Panc1 (cell line): Measurements from ENCODE around the gene TCN1. TPM values are rescaled to one million over a fixed set of nuclear protein-coding genes. Genes with fewer than 3 reads are reported as not detected.
"Not testable (repeated sequence)": the region's sequence is repeated elsewhere in the genome, so short reads cannot be mapped to it uniquely, and the experiment has no call there.

Source experiments
- ATAC-seq: fragments of 200-7000 bp; cut with Tn5 transposase; 2 replicates; pipeline ENCODE4 v1.9.1; 2020; ENCODE audit warnings: mild to moderate bottlenecking, moderate library complexity
- Bru-seq: library from RNA; stranded (reverse); fragments of 400-500 nt; gene quantifications from one replicate; lab custom pipeline; 2021; lab: Mats Ljungman, UMichigan
- BruChase-seq, 2 experiments: library from RNA; stranded (reverse); fragments of 400-500 nt; gene quantifications; one replicate each; lab custom pipeline; 2021; lab: Mats Ljungman, UMichigan
- BruUV-seq: library from RNA; stranded (reverse); fragments of 400-500 nt; replicated peaks from 2 replicates; lab custom pipeline; 2021; lab: Mats Ljungman, UMichigan
- CTCF ChIA-PET: fragments of 300-600 bp; sonication (Branson Sonifier 250); formaldehyde crosslinking; loops from one replicate; lab custom pipeline; 2022; ENCODE audit warnings: antibody characterized with exemption; lab: Charles Lee
- POLR2A ChIA-PET: fragments of 300-600 bp; sonication (Branson Sonifier 250); formaldehyde crosslinking; loops from one replicate; lab custom pipeline; 2022; ENCODE audit warnings: antibody characterized with exemption; lab: Charles Lee
- DNase-seq: peaks from one replicate; pipeline ENCODE4 v3.0.0-alpha.2; 2010; ENCODE audit warnings: low read depth, low spot score
- H3K27ac ChIP-seq: 2 replicates; pipeline ENCODE4 v1.5.1; 2011; ENCODE audit warnings: mild to moderate bottlenecking, low read length, inconsistent platforms
- H3K27me3 ChIP-seq: fragments of 200-500 bp; sonication (Bioruptor generic); 2 replicates; pipeline ENCODE4 v1.6.0; 2014; ENCODE audit warnings: low read length, inconsistent platforms; ENCODE audit not compliant: control insufficient read depth, insufficient read depth
- H3K36me3 ChIP-seq: fragments of 200-500 bp; sonication (Bioruptor generic); 2 replicates; pipeline ENCODE4 v1.5.1; 2014; ENCODE audit warnings: inconsistent platforms, mild to moderate bottlenecking, low read length, moderate library complexity; ENCODE audit not compliant: control insufficient read depth, insufficient read depth
- H3K4me1 ChIP-seq: 2 replicates; pipeline ENCODE4 v1.5.1; 2011; ENCODE audit warnings: inconsistent platforms, mild to moderate bottlenecking, low read length, moderate library complexity; ENCODE audit not compliant: control insufficient read depth, insufficient read depth
- H3K4me3 ChIP-seq, 2 experiments: 2 replicates each; pipeline ENCODE4 v1.5.1; 2011 to 2012; ENCODE audit warnings: low read depth in 2 of 2, low read length in 2 of 2, mild to moderate bottlenecking in 2 of 2, inconsistent platforms in 1 of 2, moderate library complexity in 1 of 2
- H3K9me3 ChIP-seq: fragments of 200-500 bp; sonication (Bioruptor generic); 2 replicates; pipeline ENCODE4 v1.5.1; 2014; ENCODE audit warnings: low read depth, mild to moderate bottlenecking, inconsistent platforms, low read length, moderate library complexity; ENCODE audit not compliant: control insufficient read depth, insufficient read depth
- POLR2AphosphoS5 ChIP-seq: IDR thresholded peaks from 2 replicates; pipeline ENCODE4 v1.6.1; 2012; ENCODE audit warnings: mild to moderate bottlenecking, low read depth, low read length, moderate library complexity
- SIN3A ChIP-seq: IDR thresholded peaks from 2 replicates; pipeline ENCODE4 v1.6.1; 2012; ENCODE audit warnings: low read depth, mild to moderate bottlenecking, low read length, moderate library complexity, borderline replicate concordance; ENCODE audit not compliant: insufficient read depth
- TCF7L2 ChIP-seq: IDR thresholded peaks from 2 replicates; pipeline ENCODE4 v1.6.1; 2011; ENCODE audit warnings: mild to moderate bottlenecking, low read depth, low read length, inconsistent platforms
- in situ Hi-C: cut with HindIII; loops from 2 replicates; pipeline ENCODE4 v1.10.0; 2016; ENCODE audit warnings: low sequenced_read_pairs, low pct_unique_long_range_greater_than_20kb
- intact Hi-C: fragments of 100-400 bp; cut with micrococcal nuclease; formaldehyde crosslinking; loops from one replicate; pipeline ENCODE4 v1.10.0; 2022; ENCODE audit not compliant: unreplicated experiment
- long read RNA-seq: library from polyadenylated mRNA; unstranded; transcript quantifications from one replicate; pipeline ENCODE4 v2.0.0, GENCODE V29; 2021; ENCODE audit not compliant: unreplicated experiment
- polyA plus RNA-seq: library from polyadenylated mRNA; unstranded; fragments of >200 nt; gene quantifications from one replicate; pipeline ENCODE4 v1.2.1, GENCODE V29; 2012; ENCODE audit warnings: missing spikeins; ENCODE audit not compliant: insufficient read length
- total RNA-seq: library from RNA; stranded (reverse); gene quantifications from one replicate; pipeline ENCODE4 v1.2.1, GENCODE V29; 2021; ENCODE audit not compliant: unreplicated experiment
- TF ChIP-seq, protein P1 (sequence below): fragments of 450-650 bp; IDR thresholded peaks from 2 replicates; pipeline ENCODE4 v1.5.1; 2017; ENCODE audit warnings: mild to moderate bottlenecking
- TF ChIP-seq, protein P2 (sequence below), 2 experiments: IDR thresholded peaks; 2 replicates each; pipeline ENCODE4 v1.6.1; 2011 to 2012; ENCODE audit warnings: low read depth in 2 of 2, control low read depth in 1 of 2, low read length in 1 of 2, mild to moderate bottlenecking in 1 of 2, moderate library complexity in 1 of 2; ENCODE audit not compliant: insufficient read depth in 1 of 2

The TCN1 gene, protein sequence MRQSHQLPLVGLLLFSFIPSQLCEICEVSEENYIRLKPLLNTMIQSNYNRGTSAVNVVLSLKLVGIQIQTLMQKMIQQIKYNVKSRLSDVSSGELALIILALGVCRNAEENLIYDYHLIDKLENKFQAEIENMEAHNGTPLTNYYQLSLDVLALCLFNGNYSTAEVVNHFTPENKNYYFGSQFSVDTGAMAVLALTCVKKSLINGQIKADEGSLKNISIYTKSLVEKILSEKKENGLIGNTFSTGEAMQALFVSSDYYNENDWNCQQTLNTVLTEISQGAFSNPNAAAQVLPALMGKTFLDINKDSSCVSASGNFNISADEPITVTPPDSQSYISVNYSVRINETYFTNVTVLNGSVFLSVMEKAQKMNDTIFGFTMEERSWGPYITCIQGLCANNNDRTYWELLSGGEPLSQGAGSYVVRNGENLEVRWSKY
- total RNA-seq (not detected), Bru-seq, nascent RNA (not detected), BruChase-seq, experiment 1, labeled RNA remaining after a 2-hour chase (not detected), BruChase-seq, experiment 2, labeled RNA remaining after a 6-hour chase (not detected)
- polyA plus RNA-seq: not detected
- long read RNA-seq: 0 reads

DNA sequence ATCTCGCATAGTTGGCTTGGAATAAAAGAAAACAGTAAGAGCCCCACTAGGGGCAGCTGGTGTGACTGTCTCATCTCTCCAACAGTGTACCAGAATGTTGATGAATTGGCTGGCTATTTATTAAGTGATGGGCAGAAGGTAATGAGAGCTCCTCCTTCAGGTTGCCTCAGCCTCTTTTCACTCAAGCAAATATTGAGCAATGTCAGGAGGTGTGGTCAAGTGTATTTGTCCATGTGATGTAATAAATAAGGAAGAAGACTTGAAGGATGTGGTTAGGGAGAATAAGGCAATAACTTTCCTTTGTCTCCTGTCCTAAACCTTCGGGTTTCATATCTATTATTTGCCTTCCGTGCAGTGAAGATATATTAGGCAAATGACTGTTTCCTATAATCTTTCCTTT is at the start of gene TCN1:
Gene TCN1, minus strand, starts transcription at position 91 of the 400 bp plus-strand sequence. Its CDS starts 17 bp downstream, at position 74.
- BruUV-seq: no TSS peak
- CTCF ChIA-PET: no interaction called here

DNA sequence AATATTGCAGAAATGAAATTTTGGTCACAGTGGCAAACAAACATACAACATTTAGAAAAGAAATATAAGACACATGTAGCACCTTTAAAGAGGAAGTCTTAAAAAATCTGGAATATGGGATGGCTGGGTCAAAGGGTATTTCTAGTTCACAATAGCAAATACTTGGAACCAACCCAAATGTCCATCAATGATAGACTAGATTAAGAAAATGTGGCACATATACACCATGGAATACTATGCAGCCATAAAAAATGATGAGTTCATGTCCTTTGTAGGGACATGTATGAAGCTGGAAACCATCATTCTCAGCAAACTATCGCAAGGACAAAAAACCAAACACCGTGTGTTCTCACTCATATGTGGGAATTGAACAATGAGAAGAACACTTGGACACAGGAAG is 37.3 kb upstream of the TCN1 start:
- POLR2A ChIA-PET, DNase-seq, intact Hi-C loops, in situ Hi-C loops, H3K27ac ChIP-seq, CTCF ChIA-PET, H3K4me3 ChIP-seq, H3K4me1 ChIP-seq, H3K27me3 ChIP-seq, BruUV-seq, ATAC-seq, H3K36me3 ChIP-seq, H3K9me3 ChIP-seq: not testable (repeated sequence)

More for the DNA sequence above, at the start of gene TCN1:
- no peak for ATAC-seq
- Histone ChIP-seq H3K27ac (no peak within 1 kb of the TSS), H3K27me3 (no peaks in the 10 kb centered on the region), H3K4me1 (no peaks in the 10 kb centered on the region), H3K36me3 (no peaks in the 10 kb centered on the region), H3K9me3 (no peaks in the 10 kb centered on the region), H3K4me3 (no peak within 1 kb of the TSS)
- TF ChIP-seq, protein P1, sequence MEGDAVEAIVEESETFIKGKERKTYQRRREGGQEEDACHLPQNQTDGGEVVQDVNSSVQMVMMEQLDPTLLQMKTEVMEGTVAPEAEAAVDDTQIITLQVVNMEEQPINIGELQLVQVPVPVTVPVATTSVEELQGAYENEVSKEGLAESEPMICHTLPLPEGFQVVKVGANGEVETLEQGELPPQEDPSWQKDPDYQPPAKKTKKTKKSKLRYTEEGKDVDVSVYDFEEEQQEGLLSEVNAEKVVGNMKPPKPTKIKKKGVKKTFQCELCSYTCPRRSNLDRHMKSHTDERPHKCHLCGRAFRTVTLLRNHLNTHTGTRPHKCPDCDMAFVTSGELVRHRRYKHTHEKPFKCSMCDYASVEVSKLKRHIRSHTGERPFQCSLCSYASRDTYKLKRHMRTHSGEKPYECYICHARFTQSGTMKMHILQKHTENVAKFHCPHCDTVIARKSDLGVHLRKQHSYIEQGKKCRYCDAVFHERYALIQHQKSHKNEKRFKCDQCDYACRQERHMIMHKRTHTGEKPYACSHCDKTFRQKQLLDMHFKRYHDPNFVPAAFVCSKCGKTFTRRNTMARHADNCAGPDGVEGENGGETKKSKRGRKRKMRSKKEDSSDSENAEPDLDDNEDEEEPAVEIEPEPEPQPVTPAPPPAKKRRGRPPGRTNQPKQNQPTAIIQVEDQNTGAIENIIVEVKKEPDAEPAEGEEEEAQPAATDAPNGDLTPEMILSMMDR: no peak
- TF ChIP-seq, protein P2, sequence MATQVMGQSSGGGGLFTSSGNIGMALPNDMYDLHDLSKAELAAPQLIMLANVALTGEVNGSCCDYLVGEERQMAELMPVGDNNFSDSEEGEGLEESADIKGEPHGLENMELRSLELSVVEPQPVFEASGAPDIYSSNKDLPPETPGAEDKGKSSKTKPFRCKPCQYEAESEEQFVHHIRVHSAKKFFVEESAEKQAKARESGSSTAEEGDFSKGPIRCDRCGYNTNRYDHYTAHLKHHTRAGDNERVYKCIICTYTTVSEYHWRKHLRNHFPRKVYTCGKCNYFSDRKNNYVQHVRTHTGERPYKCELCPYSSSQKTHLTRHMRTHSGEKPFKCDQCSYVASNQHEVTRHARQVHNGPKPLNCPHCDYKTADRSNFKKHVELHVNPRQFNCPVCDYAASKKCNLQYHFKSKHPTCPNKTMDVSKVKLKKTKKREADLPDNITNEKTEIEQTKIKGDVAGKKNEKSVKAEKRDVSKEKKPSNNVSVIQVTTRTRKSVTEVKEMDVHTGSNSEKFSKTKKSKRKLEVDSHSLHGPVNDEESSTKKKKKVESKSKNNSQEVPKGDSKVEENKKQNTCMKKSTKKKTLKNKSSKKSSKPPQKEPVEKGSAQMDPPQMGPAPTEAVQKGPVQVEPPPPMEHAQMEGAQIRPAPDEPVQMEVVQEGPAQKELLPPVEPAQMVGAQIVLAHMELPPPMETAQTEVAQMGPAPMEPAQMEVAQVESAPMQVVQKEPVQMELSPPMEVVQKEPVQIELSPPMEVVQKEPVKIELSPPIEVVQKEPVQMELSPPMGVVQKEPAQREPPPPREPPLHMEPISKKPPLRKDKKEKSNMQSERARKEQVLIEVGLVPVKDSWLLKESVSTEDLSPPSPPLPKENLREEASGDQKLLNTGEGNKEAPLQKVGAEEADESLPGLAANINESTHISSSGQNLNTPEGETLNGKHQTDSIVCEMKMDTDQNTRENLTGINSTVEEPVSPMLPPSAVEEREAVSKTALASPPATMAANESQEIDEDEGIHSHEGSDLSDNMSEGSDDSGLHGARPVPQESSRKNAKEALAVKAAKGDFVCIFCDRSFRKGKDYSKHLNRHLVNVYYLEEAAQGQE (IDR thresholded peaks at IDR 0.05; ENCODE audit: insufficient read depth in 1 of 2, low read depth in 2 of 2, low read length in 1 of 2): no peak
- TF ChIP-seq SIN3A (no peak), TCF7L2 (no peak), POLR2AphosphoS5 (no peak)
- DNase-seq: no peak
- intact Hi-C loops: no loop called here
- in situ Hi-C loops: no loop called here
- POLR2A ChIA-PET: no interaction called here

DNA sequence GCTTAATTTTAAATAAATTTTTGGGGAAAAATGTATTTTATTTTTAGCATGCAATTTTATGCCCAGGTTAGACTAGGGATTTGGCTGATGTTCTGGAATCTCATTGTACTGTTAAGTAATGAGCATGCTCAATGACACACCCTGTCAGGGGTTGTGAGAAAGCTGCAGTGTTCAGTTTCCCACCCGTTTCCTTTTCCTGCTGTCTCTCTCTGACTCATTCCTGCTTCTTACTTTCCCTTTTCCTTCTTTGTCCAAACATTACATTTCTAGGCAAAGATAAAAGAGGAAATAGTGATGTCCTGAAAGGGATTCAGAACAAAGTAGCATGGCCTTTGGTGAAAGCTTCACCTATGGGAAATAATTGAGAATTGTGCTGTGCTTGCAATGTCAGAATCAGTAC is 35.0 kb upstream of the TCN1 start:
- Histone ChIP-seq H3K4me1 (no peaks in the 10 kb centered on the region), H3K27ac (no peak overlapping the region), H3K9me3 (no peaks in the 10 kb centered on the region), H3K4me3 (no peak overlapping the region), H3K27me3 (no peaks in the 10 kb centered on the region), H3K36me3 (no peaks in the 10 kb centered on the region)
- TF ChIP-seq, protein P1: no peak
- TF ChIP-seq, protein P2 (IDR thresholded peaks at IDR 0.05; ENCODE audit: insufficient read depth in 1 of 2, low read depth in 2 of 2, low read length in 1 of 2): no peak
- TF ChIP-seq SIN3A (no peak), POLR2AphosphoS5 (no peak), TCF7L2 (no peak)
- intact Hi-C loops: no loop called here
- in situ Hi-C loops: no loop called here
- BruUV-seq: no TSS peak
- ATAC-seq (no peak), DNase-seq (no peak)
- ChIA-PET CTCF (no interaction called here), POLR2A (no interaction called here)
